AG09309 (cell line): ENCODE results near the gene TMEM200A.

Source experiments
- DNase-seq: peaks from one replicate; pipeline ENCODE4 v3.0.0-alpha.2; 2010; ENCODE audit warnings: low read depth
- H3K4me3 ChIP-seq: 2 replicates; pipeline ENCODE4 v1.5.1; 2011; ENCODE audit warnings: mild to moderate bottlenecking, low read depth, low read length, moderate library complexity; ENCODE audit not compliant: control insufficient read depth
- CTCF ChIP-seq: IDR thresholded peaks from 2 replicates; pipeline ENCODE4 v1.5.1; 2011; ENCODE audit warnings: mild to moderate bottlenecking, low read depth, low read length, inconsistent platforms; ENCODE audit not compliant: insufficient read depth, control insufficient read depth; ENCODE audit errors: missing control alignments

The TMEM200A gene

GRCh38 chr6:130431346-130431852, 65.6 kb downstream of the TMEM200A start:
- H3K4me3 ChIP-seq, result no peak overlapping the region
- no peak for TF ChIP-seq CTCF
- DNase-seq, result no peak

- DNase-seq, result no peak
- TF ChIP-seq CTCF, result no peak
Measured at GRCh38 chr6:130432838-130433237, 67.0 kb downstream of the TMEM200A start.

GRCh38 chr6:130434174-130434873, 68.5 kb downstream of the TMEM200A start:
- no peak for DNase-seq
- TF ChIP-seq CTCF, result no peak
- H3K4me3 ChIP-seq, result no peak overlapping the region

More at GRCh38 chr6:130432838-130433237, 67.0 kb downstream of the TMEM200A start:
- no peak overlapping the region for H3K4me3 ChIP-seq

- no peak overlapping the region for H3K4me3 ChIP-seq
- DNase-seq, result no peak
- no peak for TF ChIP-seq CTCF
Measured at GRCh38 chr6:130435181-130435580, 69.4 kb downstream of the TMEM200A start.

GRCh38 chr6:130437961-130438360, 72.1 kb downstream of the TMEM200A start:
- no peak for TF ChIP-seq CTCF
- H3K4me3 ChIP-seq, result no peak overlapping the region

GRCh38 chr6:130447374-130447773, 81.6 kb downstream of the TMEM200A start:
- no peak overlapping the region for H3K4me3 ChIP-seq
- no peak for DNase-seq
- TF ChIP-seq CTCF, result no peak

More at GRCh38 chr6:130437961-130438360, 72.1 kb downstream of the TMEM200A start:
- no peak for DNase-seq
